ENCODE data around the gene FBXL14.

- TF ChIP-seq, protein P1, sequence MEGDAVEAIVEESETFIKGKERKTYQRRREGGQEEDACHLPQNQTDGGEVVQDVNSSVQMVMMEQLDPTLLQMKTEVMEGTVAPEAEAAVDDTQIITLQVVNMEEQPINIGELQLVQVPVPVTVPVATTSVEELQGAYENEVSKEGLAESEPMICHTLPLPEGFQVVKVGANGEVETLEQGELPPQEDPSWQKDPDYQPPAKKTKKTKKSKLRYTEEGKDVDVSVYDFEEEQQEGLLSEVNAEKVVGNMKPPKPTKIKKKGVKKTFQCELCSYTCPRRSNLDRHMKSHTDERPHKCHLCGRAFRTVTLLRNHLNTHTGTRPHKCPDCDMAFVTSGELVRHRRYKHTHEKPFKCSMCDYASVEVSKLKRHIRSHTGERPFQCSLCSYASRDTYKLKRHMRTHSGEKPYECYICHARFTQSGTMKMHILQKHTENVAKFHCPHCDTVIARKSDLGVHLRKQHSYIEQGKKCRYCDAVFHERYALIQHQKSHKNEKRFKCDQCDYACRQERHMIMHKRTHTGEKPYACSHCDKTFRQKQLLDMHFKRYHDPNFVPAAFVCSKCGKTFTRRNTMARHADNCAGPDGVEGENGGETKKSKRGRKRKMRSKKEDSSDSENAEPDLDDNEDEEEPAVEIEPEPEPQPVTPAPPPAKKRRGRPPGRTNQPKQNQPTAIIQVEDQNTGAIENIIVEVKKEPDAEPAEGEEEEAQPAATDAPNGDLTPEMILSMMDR (IDR thresholded peaks at IDR 0.05), result no peak
- TF ChIP-seq POLR2A (IDR thresholded peaks at IDR 0.05), result no peak
Measured at GRCh38 chr12:1573960-1574864, 20.2 kb downstream of the FBXL14 start.
